HG03565 (cell line): ENCODE data around the gene RBM12.

Experiments used
- ATAC-seq: cut with Tn5 transposase; IDR thresholded peaks from one replicate; pipeline ENCODE4 v1.9.1; 2021; ENCODE audit warnings: mild to moderate bottlenecking, moderate library complexity; ENCODE audit not compliant: unreplicated experiment

Gene RBM12

DNA sequence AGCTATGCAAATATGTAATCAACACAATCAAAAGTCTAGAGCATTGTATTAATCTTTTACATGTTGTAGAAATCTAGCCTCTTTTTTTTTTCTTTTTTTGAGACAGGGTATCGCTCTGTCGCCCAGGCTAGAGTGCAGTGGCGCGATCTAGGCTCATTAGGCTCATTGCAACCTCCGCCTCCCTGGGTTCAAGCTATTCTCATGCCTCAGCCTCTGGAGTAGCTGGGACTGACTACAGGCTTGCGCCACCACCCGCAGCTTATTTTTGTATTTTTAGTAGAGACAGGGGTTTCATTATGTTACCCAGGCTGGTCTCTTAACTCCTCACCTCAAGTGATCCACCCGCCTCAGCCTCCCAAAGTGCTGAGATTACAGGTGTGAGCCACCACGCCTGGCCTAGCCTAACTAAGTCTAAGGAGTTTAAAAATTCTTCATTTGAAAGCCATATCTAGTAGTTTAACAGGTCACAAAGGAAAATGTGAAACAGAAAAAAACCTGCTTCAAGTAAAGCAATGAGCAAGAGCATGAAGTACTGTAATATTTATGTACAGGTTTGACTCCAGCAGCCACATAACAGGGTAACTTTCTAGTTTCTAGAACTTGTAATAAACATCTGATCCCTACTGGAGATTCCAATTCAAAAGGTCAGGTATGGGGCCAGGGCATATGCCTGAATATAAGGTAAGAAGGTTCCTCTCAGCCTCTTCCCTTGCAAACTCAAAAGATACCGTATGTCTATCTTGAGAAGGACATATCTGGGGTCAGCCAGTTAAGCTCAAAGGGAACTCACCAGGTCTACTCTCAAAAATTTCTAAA is 4.4 kb downstream of the RBM12 start:
- no peak for ATAC-seq

DNA sequence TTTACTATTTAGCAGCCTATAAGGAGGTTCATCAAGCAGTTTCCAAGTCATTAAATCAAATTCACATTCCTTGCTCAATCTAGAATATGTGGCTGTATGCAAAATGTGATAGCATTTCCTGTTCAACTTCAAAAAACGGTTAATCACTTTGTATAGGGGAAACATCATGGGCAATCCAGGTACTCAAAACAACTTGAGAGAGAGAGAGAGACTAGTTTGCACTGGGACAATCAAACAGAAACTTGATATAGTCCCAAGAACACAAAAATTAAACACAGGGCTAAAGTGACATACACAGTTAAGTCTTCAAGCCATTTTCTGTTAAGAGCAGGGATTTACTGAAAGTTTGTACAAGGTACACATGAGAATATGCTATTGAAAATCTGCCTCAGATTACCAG is 7.4 kb downstream of the RBM12 start:
- no peak for ATAC-seq

DNA sequence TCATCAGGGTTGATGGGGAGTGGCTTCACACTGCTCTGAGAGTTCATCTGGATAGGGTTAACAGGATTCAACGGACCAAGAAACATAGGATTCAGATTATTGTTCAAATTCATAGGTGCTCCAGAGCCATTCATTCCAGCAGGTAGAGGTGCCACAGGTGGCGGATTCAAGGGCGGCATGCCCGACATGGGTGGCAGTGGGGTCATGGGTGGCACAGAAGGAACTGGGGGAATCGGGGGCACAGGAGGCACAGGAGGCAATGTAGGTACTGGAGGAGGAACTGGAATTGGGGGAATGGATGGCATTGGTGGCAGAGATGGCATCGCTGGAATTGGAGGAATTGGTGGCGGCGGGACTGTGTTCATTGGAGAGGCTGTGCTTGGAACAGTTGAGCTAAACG is 10.3 kb downstream of the RBM12 start:
- ATAC-seq: no peak

DNA sequence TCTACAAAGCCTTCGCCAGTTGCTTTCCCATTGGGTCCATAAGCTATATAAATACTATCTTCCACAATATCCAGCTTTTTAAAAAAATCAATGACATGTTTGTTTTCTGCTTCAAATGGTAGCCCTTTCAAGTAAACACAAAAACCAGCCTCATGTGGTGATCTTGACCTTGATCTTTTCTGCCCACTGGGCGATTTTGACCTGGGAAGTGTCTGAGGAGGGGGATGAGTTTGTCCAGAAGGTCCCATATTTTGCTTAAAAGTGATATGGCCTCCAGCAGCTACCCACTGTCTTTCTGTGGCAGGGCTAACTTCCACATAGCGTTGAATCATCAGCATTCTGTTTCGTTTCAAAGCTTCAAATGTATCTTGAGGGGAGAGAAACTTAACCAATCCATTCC is 10.8 kb downstream of the RBM12 start:
- no peak for ATAC-seq

DNA sequence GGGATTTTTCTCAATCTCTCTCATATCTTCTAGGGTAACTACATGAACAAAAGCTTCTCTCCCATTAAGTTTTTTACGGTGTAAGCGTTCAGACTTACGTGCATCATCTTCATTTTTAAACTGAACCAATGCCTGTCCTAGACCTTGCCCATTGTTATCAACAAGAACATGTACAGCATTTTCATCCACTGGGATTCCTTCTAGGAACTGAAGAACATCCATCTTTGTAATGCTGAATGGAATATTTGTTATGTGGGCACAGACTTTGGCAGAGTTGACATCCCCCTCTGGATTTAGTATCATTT is 11.3 kb downstream of the RBM12 start:
- no peak for ATAC-seq

DNA sequence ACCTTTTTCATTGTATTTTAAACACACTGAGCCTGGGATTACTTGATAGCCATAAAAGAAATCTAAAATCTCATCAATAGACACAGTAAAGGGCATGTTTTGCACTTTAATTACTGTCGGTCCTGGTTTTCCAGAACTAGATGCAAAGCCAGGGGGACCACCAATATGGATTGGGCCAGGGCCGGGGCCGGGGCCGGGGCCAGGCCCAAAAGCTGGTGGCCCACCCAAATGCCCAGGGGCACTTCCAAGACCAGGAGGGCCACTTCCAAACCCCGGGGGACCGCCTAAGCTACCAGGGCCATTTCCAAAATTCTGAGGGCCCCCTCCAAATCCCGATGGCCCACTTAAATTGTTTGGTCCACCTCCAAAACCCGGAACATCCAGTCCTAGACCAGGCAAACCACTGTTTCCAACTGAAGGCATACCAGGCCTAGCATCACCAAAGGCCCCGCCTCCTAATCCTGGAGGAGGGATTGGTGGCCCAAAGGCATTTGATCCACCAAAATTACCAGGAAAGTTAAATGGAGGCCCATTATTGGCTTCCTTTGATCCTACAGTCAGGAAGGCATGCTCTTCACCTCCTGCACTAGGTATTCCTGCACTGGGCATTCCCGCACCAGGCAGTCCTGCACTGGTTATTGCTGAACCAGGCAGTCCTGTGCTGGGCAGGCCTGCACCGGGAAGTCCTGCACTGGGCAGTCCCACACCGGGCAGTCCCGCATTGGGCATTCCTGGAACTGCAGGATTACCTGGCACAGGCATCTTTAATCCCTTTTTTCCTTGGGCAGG is 11.9 kb downstream of the RBM12 start:
- ATAC-seq: no peak

DNA sequence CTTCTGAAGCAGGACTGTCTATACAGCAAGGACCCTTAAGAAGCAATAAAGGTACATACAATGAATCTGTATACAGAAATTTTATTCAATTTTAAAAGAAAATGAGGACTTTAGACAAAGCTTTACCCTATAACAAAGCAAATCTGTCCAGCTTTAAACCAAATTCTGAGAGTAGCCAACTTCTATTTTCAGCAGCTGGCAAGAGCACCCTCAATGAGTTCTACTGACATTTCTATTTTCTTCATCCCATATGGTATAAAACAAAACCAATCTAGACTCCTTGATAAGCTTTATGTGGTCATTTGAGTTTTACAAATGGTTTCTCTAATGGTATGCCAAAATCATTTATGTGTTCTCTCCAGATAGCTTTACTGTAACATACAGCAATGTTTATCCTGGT is 12.7 kb downstream of the RBM12 start:
- no peak for ATAC-seq

DNA sequence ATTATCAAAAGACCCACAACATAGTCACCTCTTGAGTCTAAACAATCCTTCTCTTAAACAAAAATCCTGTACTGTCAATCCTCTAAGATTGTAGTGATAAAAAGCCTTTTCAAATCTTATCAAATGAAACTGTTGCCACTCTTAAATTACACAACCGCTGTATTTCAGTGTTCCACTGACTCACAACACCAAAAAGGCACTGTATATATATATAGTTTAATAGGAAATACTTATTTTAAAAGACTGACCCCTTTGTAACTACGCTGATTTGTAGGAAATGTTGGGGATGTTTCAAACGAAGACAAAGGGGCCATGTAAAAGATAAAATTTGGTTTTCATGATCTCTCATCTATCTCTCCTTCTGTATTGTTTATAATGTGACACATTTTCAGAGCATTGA is 14.1 kb downstream of the RBM12 start:
- ATAC-seq: no peak

DNA sequence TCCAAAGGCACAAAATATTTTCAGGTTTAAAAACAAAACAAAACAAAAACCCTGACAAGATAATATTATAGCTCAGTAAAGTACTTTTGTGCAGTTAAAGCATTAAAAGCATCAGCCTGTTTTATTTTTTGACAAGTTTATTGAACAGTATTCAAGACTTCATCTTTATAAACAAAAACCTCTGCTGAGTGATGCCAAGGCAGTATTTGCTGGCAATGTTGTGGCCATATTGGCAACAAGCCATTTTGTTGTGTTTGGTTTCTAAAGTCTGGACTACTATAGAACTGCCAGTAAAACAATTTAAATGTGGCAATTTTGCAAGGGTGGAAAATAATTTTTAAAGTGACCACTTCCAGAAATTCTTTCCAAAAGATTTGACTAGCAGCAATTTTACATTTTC is 15.9 kb downstream of the RBM12 start:
- no peak for ATAC-seq

DNA sequence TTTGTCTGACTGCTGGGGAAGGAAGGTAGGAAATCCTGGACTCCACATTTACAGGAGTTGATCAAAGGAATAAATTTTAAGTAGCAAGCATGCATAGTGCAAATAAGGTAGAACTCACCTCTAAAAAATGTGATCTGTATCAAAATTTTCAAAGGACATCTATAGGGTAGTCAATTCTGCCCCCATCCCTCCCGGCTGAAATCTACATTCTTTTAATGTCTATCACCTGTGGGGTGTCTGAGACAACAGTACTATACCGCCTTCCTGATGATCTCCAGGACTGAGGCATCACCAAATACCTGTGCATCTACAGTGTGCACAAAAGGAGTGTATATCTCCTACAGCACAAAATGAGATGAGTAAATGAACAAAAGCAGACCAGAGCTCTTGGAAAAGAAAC is 19.9 kb downstream of the RBM12 start:
- ATAC-seq: no peak

DNA sequence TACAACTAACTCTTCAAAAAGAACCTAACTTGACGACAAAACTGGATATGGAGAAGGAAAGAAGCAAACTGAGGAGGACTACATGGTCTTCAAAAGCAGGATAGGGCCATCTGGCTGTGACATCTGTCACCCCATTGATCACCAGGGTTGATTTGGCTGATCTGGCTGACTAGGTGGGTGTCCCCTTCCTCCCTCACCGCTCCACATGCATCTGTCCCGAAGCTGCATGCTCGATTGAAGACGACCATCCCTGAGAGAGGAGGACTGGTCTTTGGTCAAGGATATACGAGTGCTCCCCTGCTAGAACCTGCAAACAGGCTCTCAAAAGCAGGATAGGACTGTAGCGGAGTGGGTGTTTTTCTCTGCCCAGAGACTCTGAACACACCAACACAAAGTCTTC is 21.7 kb downstream of the RBM12 start:
- no peak for ATAC-seq

DNA sequence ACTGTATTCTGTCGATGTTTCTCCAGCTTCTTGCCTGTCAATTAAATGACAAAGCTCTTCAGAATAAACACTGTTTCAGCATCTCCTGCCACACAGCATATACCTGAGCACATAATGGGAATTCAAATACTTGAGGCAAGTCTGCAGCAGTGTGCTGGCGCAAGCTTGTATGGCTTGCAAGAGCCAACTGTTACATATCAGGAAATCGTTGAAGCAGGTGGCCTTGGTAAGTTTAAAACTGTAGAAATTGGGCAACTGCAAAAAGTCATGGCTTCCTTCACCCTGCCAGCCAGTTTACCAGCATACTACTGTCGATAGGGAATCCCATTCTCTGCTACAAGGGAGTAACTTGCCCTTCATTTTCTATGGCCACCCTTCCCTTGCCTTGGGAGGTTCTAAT is 23.0 kb downstream of the RBM12 start:
- ATAC-seq: no peak

DNA sequence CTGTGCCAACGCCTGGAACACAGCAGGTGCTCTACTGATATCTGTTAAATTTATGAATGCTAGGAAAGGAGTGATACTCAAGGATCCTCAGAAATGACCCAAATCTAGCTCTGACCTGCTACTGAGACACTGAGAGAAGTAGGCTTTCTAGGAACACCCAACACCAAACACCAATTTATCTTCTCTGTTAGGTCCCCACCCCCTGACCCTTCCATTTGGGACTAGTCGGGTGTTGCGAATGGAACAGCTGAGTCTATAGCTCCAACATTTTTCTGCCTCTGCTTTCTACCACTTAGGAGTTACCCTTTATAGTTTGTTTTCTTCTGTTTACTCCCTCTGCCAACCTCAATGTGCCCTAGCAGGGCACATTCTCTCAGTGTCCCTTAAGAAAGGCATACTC is 24.0 kb downstream of the RBM12 start:
- no peak for ATAC-seq

DNA sequence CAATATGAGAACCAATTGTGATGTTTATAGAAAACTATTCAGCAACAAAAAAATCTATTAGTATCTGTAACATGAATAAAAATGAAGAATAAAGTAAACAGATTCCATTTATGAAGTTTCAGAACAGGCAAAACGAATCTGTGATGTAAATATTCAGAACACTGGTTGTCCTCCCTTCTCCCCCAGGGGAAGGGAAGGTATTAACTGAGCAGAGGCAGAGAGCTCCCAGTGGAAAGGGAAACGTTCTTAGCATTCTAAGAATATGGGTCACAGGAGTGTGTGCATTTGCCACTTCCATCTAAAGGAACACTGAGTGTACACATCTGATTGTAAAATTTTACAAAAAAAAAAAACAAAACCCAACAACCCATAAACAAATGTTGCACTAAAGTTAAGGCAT is 25.9 kb downstream of the RBM12 start:
- no peak for ATAC-seq

DNA sequence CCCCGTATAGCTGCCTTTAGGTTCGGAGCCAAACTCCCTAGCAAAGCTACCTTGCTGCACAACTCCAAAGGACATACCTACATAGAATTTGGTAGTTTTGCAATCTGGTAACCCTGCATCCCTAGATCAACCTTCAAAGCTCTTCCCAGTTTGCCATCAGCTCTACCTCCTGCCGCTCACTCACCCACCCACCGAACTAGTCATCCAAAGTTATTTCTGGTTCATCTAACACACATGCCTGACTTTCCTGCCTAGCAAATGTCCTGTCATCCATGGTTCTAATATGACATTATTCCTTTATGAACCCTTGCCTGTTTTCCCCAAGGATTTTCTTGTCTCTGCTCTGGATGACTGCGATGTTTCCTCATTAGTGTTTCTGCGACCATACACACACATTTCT is 27.4 kb downstream of the RBM12 start:
- no peak for ATAC-seq

DNA sequence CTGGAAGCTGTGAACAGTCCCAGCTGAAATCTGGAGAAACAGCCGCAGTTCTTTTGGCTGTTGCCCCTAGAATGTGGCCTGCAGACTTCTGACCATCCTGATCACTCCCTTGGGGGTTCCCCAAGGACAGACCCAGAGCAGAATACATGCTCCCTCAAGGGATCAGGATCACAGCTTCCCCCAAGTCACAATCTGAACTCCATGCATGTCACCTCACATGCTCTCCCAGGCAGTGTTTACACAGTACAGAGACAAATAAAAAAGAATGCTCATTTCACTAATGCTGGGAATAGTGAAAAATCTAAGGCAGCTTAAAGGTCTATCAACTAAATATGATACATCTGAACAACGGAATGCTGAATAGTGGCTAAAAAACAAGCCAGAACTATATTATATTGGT is 28.6 kb downstream of the RBM12 start:
- no peak for ATAC-seq

DNA sequence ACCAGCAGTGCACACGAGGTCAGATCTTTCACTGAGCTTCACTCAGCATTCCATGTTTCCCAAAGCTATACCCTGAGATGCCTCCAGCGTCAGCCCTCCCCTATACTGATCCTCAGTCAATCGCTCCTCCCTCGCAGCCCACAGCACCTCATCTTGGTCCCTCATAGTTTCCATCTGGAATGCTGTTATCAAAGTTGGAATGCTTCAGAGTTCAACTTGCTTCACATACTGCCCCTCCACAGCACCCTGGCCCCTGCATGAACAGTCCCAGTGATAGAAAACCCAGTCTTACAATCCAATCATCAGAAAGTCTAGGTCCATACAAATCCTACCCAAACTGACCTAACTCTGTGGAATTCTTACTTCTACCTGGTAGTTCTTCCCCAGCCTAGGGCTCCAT is 29.0 kb downstream of the RBM12 start:
- ATAC-seq: no peak

DNA sequence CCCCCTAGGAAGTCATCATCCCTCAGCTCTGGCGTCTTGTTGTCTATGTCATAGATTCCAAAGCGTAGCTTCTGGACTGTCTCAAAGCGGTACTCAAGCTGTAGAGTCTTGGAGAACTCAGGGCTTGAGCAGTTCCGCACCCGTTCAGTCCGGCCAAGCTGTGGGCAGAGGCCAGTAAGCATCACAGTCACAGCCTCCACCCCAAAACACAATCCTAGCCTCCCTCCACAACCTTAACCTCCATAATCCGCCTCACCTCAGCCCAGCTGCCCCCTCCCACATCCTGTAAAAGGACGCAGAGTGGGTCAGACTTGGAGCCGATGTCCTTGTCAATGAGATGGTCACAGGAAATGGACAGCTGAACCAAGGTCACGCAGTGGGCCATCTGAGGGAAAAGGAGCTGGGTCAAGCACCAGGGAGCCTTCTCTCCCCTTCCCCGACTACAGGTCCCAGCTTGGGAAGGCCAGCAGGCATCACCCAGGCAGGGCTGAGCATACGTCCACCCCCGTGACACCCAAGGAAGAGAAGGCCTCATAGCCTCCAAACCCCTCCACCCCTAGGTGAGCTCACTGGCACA is 32.1 kb downstream of the RBM12 start:
- no peak for ATAC-seq

DNA sequence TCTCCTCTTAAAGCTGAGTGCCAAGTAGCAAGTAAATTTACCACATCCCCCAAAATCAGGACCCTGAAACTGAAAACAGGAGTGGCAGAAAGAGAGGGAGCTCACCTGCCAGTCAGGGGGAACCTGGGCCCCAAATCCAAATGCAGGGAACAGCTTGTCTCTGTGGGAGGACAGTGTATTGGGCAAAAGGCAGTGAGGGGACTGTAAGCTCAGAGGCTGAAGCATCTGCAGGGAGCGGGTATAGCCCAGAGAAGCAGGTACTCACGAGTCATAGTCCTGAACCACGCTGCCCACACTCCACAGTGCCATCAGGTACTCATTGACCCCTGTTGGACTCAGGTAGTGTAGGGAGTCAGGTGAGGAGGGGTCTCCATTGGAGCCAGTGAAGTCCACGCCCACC is 34.1 kb downstream of the RBM12 start:
- ATAC-seq: no peak

DNA sequence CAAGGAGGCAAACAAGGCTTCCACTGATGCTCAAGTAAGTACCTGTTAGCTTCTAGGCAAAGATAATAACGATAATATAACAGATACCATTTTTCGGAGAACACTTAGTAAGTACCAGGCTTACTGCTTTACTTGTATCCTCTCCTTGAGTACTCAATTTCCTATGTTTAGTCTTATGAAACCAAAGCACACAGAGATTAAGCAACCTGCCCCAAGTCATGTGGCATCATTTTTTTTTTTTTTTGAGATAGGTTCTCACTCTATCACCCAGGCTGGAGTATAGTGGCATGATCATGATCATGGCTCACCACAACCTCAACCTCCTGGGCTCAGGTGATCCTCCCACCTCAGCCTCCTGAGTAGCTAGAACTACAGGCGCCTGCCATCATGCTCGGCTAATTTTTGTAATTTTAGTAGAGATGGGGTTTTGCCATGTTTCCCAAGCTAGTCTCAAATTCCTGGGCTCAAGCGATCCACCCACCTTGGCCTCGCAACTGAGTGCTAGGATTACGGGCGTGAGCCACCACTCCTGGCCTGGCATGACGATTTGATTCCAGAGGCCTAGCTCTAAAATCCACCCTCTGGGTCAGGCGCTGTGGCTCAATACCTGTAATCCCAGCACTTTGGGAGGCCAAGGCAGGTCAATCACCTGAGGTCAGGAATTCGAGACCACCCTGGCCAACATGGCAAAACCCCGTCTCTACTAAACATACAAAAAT is 35.1 kb downstream of the RBM12 start:
- ATAC-seq: no peak

DNA sequence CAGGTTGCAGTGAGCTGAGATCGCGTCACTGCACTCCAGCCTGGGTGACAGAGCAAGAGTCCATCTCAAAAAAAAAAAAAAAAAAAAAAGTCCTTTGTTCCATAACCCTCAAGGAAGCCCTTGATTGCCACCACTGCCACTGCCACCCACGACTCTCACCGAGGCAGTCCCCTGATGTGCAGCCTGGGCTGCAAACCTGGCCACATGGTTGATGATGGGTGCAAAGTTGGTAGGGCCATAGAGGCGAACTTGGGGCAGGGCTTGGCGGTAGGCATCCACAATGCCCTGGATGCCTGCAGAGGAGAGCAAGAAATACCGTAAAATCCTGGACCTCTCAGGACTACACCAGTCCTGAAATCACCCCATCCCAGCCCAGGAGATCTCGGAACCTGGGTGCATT is 37.6 kb downstream of the RBM12 start:
- ATAC-seq: no peak
